Adrenal gland (tissue), 12 donors: ENCODE measurements around the gene SRA1. TPM values are rescaled to one million over a fixed set of nuclear protein-coding genes. Genes with fewer than 3 reads are reported as not detected.
A peak's percentile ranks its signal among the peaks of the same experiment; 100 is the strongest.
"Not testable (repeated sequence)": the region's sequence is repeated elsewhere in the genome, so short reads cannot be mapped to it uniquely, and the experiment has no call there.

Experiments
- DNase-seq, 7 donors: peaks; one replicate each; pipeline ENCODE4 v3.0.0-alpha.2; 2019 to 2020
- H3K27ac ChIP-seq, 5 donors: fragments of 200-600 bp; sonication (generic) in 4 of 5; 1 replicate in 3 of 5; 2 replicates in 2 of 5; pipeline versions ENCODE4 v1.5.1 to v1.8.0; 2016 to 2020; ENCODE audit warnings: mild to moderate bottlenecking in 1 of 5
- H3K27me3 ChIP-seq: fragments of 200-600 bp; 2 replicates; pipeline ENCODE4 v1.8.0; 2021
- H3K36me3 ChIP-seq, 2 donors: fragments of 200-600 bp; replicated peaks in 1 of 2; 1 replicate in 1 of 2; 2 replicates in 1 of 2; pipeline versions ENCODE4 v1.5.1 to v1.8.0; 2018 to 2022
- H3K4me1 ChIP-seq, 2 donors: fragments of 200-600 bp; replicated peaks in 1 of 2; 1 replicate in 1 of 2; 2 replicates in 1 of 2; pipeline versions ENCODE4 v1.5.1 to v1.8.0; 2018 to 2021
- H3K4me3 ChIP-seq, 4 donors: fragments of 200-600 bp; sonication (generic) in 3 of 4; one replicate each; pipeline ENCODE4 v1.5.1; 2016 to 2018
- H3K9me3 ChIP-seq, 3 donors: fragments of 200-600 bp; sonication (generic) in 1 of 3; replicated peaks in 1 of 3; 1 replicate in 2 of 3; 2 replicates in 1 of 3; pipeline versions ENCODE4 v1.5.1 to v1.8.0; 2016 to 2021
- CTCF ChIP-seq, 6 experiments: fragments of 450-650 bp in 4 of 6; fragments of 200-600 bp in 2 of 6; sonication (generic) in 1 of 6; IDR thresholded peaks; 1 replicate in 5 of 6; 2 replicates in 1 of 6; pipeline versions ENCODE4 v1.5.1 to v1.8.0; 2016 to 2021; ENCODE audit warnings: antibody characterized with exemption in 6 of 6, mild to moderate bottlenecking in 2 of 6, moderate library complexity in 1 of 6
- POLR2A ChIP-seq, 2 donors: fragments of 450-650 bp; IDR thresholded peaks; one replicate each; pipeline ENCODE4 v1.6.1; 2017; ENCODE audit warnings: antibody characterized with exemption in 2 of 2, mild to moderate bottlenecking in 2 of 2, moderate library complexity in 1 of 2
- WGBS, 4 donors: extraction: QIAGEN DNeasy Blood & Tissue Kit in 2 of 4; methylation state at CpG; one replicate each; pipeline versions ENCODE4 v1.1.5 to v1.1.7; 2013 to 2017; 5-methylcytosine and 5-hydroxymethylcytosine counted together
- intact Hi-C, 2 donors: fragments of 100-400 bp; cut with DNase I; formaldehyde crosslinking; loops; one replicate each; pipeline versions ENCODE4 v1.14.1 to v1.15.0; 2022 to 2023
- polyA plus RNA-seq, 3 donors: library from polyadenylated mRNA; stranded (reverse); fragments of 200-250 nt in 2 of 3; fragments of 350-450 nt in 1 of 3; fragmentation: Illumina TruSeq in 1 of 3; extraction: RNeasy Lipid Tissue Mini Kit (QIAGEN cat#74804) in 1 of 3; gene quantifications; one replicate each; pipeline ENCODE4 v1.2.3, GENCODE V29; 2013 to 2014
- total RNA-seq, 9 donors: library from RNA; depleted of rRNA in 4 of 9; stranded (reverse); fragments of >200 nt in 4 of 9; fragments of 120-200 nt in 1 of 9; fragmentation: NEBNext Ultra II Directional in 1 of 9; extraction: Animal tissue kit (Norgen Biotek cat#: 25700) in 1 of 9; gene quantifications; one replicate each; pipeline versions ENCODE4 v1.1.0 to v1.2.4, GENCODE V29; 2013 to 2023
- donor health status: healthy with polysubstance abuse.
- donor health status: Bipolar disorder and iron deficiency.
- donor health status: DM: yes; HTN: yes; CAD: no.
- donor health status: DM: no; HTN: no; CAD: no.
- donor health status: DM: no; HTN: no; CAD: no.
- donor health status: DM: yes; HTN: yes; CAD: no.

The SRA1 gene
- total and polyA plus RNA-seq, 12 donors, result 31.3 to 156 (median 57.1) TPM

- Histone ChIP-seq H3K4me1 (peaks cover 26 to 54% of the 10 kb centered on the region in 2 donors), H3K27me3 (no peaks in the 10 kb centered on the region), H3K36me3 (no peaks in the 10 kb centered on the region), H3K9me3 (no peaks in the 10 kb centered on the region), H3K4me3 (no peak overlapping the region), H3K27ac (peak overlapping the region in 3 of 5 donors; percentile 22 to 71 (median 27))
- no peak for TF ChIP-seq CTCF (IDR thresholded peaks at IDR 0.05)
- peak in 1 of 2 donors; percentile 21 for TF ChIP-seq POLR2A (IDR thresholded peaks at IDR 0.05)
- intact Hi-C loops, result no loop called here
- DNase-seq, result peak in 3 of 7 donors; percentile 30 to 56 (median 54)
- WGBS, 4 donors, result 66 to 71% (median 68%) methylated on average over 5 of the region's 5 CpGs
Measured at GRCh38 chr5:140591747-140592372, 34.6 kb upstream of the SRA1 start.

- H3K27me3 ChIP-seq, result no peaks in the 10 kb centered on the region
- WGBS, 4 donors, result 89 to 94% (median 91%) methylated on average over 6 to 7 of the region's 7 CpGs
Measured at GRCh38 chr5:140590861-140591260, 33.6 kb upstream of the SRA1 start.

GRCh38 chr5:140588311-140589070 is 31.2 kb upstream of the SRA1 start:
- H3K27ac ChIP-seq, result peak overlapping the region; percentile 32 to 74 (median 54)
- peak overlapping the region in 1 of 4 donors; percentile 17 for H3K4me3 ChIP-seq
- H3K27me3 ChIP-seq, result no peaks in the 10 kb centered on the region
- TF ChIP-seq CTCF (IDR thresholded peaks at IDR 0.05) (no peak), POLR2A (IDR thresholded peaks at IDR 0.05) (no peak)
- peaks cover 0 to 32% of the 10 kb centered on the region in 2 donors for H3K4me1 ChIP-seq
- WGBS, 4 donors, result 28 to 45% (median 38%) methylated on average over 5 of the region's 5 CpGs
- no peaks in the 10 kb centered on the region for H3K9me3 ChIP-seq
- intact Hi-C loops, result no loop called here
- DNase-seq, result peak in 1 of 7 donors; percentile 51
- H3K36me3 ChIP-seq, result no peaks in the 10 kb centered on the region

More at GRCh38 chr5:140590861-140591260, 33.6 kb upstream of the SRA1 start:
- TF ChIP-seq POLR2A (IDR thresholded peaks at IDR 0.05) (no peak), CTCF (IDR thresholded peaks at IDR 0.05) (no peak)
- H3K27ac ChIP-seq, result peak overlapping the region in 1 of 5 donors; percentile 47
- no peaks in the 10 kb centered on the region for H3K9me3 ChIP-seq
- H3K4me1 ChIP-seq, result peaks cover 16 to 44% of the 10 kb centered on the region in 2 donors
- intact Hi-C loops, result no loop called here
- no peak overlapping the region for H3K4me3 ChIP-seq
- DNase-seq, result peak in 1 of 7 donors; percentile 42
- no peaks in the 10 kb centered on the region for H3K36me3 ChIP-seq

- no peaks in the 10 kb centered on the region for H3K36me3 ChIP-seq
- DNase-seq, result no peak
- peak overlapping the region in 1 of 5 donors; percentile 64 for H3K27ac ChIP-seq
- no peak overlapping the region for H3K4me3 ChIP-seq
- no peak for TF ChIP-seq POLR2A (IDR thresholded peaks at IDR 0.05)
- no peak for TF ChIP-seq CTCF (IDR thresholded peaks at IDR 0.05)
- intact Hi-C loops, result no loop called here
- H3K4me1 ChIP-seq, result peaks cover 0 to 32% of the 10 kb centered on the region in 2 donors
- no peaks in the 10 kb centered on the region for H3K27me3 ChIP-seq
- WGBS, 4 donors, result 91 to 100% (median 95%) methylated on average over 1 of the region's 1 CpG
- H3K9me3 ChIP-seq, result no peaks in the 10 kb centered on the region
Measured at GRCh38 chr5:140587495-140587894, 30.2 kb upstream of the SRA1 start.

GRCh38 chr5:140579188-140579747 is 22.0 kb upstream of the SRA1 start:
- not testable (repeated sequence) for H3K27ac ChIP-seq, H3K36me3 ChIP-seq, H3K27me3 ChIP-seq, H3K9me3 ChIP-seq, H3K4me3 ChIP-seq
- intact Hi-C loops, result loop anchor here in 1 of 2 donors (5.0 kb wide), 1 partner anchor 53 kb away; the partner anchor contains the start of gene CD14
- 90 to 93% (median 92%) methylated on average over 6 of the region's 6 CpGs for WGBS, 4 donors
- H3K4me1 ChIP-seq, result peaks cover 0 to 21% of the 10 kb centered on the region in 2 donors
- peak in 1 of 7 donors; percentile 10 for DNase-seq
